ENCODE results near the gene DNAAF9.

The DNAAF9 gene

GRCh38 chr20:3409417-3409816, 1.9 kb upstream of the DNAAF9 start:
- no peak for DNase-seq

- DNase-seq = peak; percentile 92
These were observed 535 bp upstream of the DNAAF9 start for GRCh38 chr20:3407771-3408637.

GRCh38 chr20:3406481-3407039, 909 bp downstream of the DNAAF9 start:
- DNase-seq = peak; percentile 86

- DNase-seq = no peak
These were observed 1.6 kb downstream of the DNAAF9 start for GRCh38 chr20:3405696-3406358.

- no peak for DNase-seq
These were observed 2.3 kb downstream of the DNAAF9 start for GRCh38 chr20:3405139-3405538.

- DNase-seq = no peak
These were observed 3.1 kb downstream of the DNAAF9 start for GRCh38 chr20:3404402-3404801.

GRCh38 chr20:3403741-3404140, 3.7 kb downstream of the DNAAF9 start:
- no peak for DNase-seq

- no peak for DNase-seq
These were observed 5.0 kb downstream of the DNAAF9 start for GRCh38 chr20:3402453-3402852.

GRCh38 chr20:3400260-3401155, 7.0 kb downstream of the DNAAF9 start:
- DNase-seq = no peak

GRCh38 chr20:3398681-3399252, 8.7 kb downstream of the DNAAF9 start:
- no peak for DNase-seq

GRCh38 chr20:3396492-3396891, 11.0 kb downstream of the DNAAF9 start:
- DNase-seq = no peak

- no peak for DNase-seq
These were observed 14.7 kb downstream of the DNAAF9 start for GRCh38 chr20:3392756-3393155.

GRCh38 chr20:3390759-3391425, 16.6 kb downstream of the DNAAF9 start:
- DNase-seq = no peak

GRCh38 chr20:3383878-3384495, 23.5 kb downstream of the DNAAF9 start:
- no peak for DNase-seq

- no peak for DNase-seq
These were observed 24.6 kb downstream of the DNAAF9 start for GRCh38 chr20:3382836-3383235.

- DNase-seq = peak; percentile 91
These were observed 27.0 kb downstream of the DNAAF9 start for GRCh38 chr20:3380228-3381070.

- no peak for DNase-seq
These were observed 29.3 kb downstream of the DNAAF9 start for GRCh38 chr20:3378138-3378537.

GRCh38 chr20:3377644-3378043, 29.8 kb downstream of the DNAAF9 start:
- DNase-seq = no peak

GRCh38 chr20:3374296-3374695, 33.2 kb downstream of the DNAAF9 start:
- no peak for DNase-seq

- no peak for DNase-seq
These were observed 35.7 kb downstream of the DNAAF9 start for GRCh38 chr20:3371754-3372153.

- no peak for DNase-seq
These were observed 40.4 kb downstream of the DNAAF9 start for GRCh38 chr20:3367089-3367488.
